Ramos (cell line): Measurements from ENCODE around the gene ZNF630.
"Not testable (repeated sequence)": the region's sequence is repeated elsewhere in the genome, so short reads cannot be mapped to it uniquely, and the experiment has no call there.

Source experiments
- in situ Hi-C: fragments of 300-500 bp; cut with MboI; formaldehyde crosslinking; loops from one replicate; pipeline ENCODE4 v1.14.3; 2022; ENCODE audit warnings: low sequenced_read_pairs; ENCODE audit not compliant: unreplicated experiment

The ZNF630 gene

DNA sequence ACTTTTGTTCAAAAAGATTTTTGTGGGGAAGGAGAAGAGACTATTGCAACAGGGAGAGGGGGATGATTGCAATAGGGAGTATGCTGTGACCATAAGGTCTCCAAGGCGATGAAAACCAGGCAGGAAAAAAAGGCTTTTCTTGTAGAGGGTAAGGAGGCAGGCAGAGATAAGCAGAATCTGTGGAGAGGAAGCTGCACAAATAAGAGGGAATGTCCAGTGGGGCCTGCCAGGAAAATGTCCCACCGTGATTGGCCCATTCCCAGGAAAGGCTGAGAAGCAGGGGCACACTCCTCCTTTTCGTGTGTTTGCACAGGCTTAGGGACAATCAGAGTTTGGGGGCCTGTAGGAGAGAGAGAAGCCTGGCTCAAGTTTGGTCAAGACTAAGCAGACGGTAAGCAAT lies 35.5 kb downstream of the ZNF630 start:
- in situ Hi-C loops, result loop anchor here (25.0 kb wide), 1 partner anchor 399 kb away; the partner anchor contains the start of gene CFP

DNA sequence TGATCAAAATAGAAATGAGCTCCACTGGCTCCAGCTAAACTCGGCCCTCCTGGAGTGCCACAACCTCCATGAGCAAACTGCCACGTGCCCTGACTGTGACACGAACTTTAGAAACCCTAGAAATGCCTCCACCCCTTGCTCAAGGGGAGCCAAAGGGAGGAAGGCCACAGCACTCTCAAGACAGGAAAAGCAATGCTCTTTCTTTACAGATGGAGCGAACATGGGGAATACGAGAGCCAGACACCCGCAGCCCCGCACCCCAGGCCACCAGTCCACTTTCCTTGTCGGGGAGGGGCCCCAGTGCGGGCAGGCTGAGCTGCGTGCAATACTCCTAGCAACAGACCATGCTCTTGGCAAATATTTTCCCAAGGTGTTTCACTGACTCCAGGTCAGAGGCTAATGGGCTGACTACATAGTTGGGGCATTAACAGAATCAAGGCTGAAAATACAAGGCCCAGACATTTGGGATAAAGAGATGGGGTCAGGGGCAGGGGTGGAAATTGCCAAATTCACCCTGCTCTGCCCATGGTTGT lies 40.7 kb downstream of the ZNF630 start:
- in situ Hi-C loops, result loop anchor here (25.0 kb wide), 1 partner anchor 393 kb away; the partner anchor contains the start of gene CFP

DNA sequence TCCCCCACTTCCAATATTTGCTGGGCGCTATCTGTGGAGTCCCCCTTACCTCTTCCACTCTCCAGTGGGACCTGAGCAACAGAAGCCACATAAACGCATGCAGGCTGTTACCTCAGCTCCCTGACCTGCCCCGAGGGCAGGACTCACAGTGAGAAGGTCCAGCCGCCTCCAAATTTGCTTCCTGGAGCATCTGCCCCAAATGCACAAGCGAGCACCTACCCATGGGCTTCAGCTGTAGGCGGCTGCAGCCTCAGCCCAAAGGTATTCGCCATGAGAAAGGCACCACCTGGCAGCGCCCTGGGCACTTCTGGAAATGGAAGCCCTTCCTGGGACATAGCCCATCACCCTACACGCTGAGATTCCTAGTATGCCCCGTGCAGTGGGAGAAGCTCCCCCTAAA lies 41.2 kb downstream of the ZNF630 start:
- in situ Hi-C loops, result loop anchor here (25.0 kb wide), 1 partner anchor 393 kb away; the partner anchor contains the start of gene CFP

DNA sequence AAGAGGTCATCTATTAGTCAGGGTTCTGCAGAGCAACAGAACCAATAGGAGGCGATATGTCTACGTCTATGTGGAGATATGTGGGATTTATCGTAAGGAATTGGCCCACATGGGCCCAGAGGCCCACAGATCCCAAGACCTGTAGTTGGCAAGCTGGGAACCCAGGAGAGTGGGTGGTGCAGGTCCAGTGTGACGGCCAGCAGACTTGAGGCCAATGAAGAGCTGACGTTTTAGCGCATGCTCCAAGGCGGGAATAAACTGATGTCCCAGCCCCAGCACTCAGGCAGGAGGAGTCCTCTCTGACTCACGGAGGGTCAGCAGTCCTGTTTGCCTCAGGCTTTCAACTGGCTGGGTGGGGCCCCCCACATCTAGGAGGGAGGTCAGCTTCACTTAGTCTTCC lies 43.3 kb downstream of the ZNF630 start:
- in situ Hi-C loops, result loop anchor here (5.0 to 25.0 kb wide), 2 partner anchors 196 to 391 kb away; partner anchors contain the start of gene CFP

DNA sequence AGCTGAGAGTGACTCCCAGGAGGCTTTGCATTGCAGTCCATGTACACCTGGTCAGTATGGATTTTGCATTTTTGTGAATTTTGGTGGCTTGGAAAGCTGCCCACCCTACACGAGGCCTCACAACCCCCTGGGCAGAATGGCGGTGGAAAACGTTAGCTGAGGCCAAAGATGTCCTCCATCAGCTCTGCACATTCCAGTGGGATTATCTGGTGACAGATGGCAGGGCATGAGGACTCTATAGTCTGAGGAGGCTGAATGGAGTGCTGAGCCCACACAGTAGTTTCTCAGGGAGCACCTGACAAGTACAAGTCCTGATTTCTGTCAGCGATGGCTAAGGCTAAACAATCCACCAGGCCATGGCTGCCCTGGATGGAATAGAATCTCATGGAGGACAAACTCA lies 43.9 kb downstream of the ZNF630 start:
- in situ Hi-C loops, result loop anchor here (5.0 to 25.0 kb wide), 2 partner anchors 195 to 390 kb away; partner anchors contain the start of gene CFP

DNA sequence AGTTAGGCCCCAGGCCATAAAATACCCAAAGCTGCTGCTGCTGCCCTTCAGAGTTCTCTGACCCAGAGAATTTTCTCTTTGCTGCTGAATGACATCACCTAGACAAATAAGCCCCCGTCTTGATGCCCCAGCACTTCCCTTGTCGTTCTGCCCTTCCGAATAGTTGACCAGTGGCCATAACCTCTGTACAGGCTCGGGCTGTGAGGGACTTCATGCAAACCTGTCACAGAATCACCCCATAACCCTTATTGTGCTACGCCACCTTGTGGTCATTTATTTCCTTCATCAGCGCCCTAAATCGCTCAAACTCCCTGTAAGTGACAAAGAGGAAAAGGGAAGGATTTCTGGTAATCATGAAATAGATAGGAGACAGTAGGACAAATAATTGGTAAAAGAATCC lies 45.9 kb downstream of the ZNF630 start:
- in situ Hi-C loops, result loop anchor here (5.0 to 25.0 kb wide), 2 partner anchors 193 to 388 kb away; partner anchors contain the start of gene CFP

DNA sequence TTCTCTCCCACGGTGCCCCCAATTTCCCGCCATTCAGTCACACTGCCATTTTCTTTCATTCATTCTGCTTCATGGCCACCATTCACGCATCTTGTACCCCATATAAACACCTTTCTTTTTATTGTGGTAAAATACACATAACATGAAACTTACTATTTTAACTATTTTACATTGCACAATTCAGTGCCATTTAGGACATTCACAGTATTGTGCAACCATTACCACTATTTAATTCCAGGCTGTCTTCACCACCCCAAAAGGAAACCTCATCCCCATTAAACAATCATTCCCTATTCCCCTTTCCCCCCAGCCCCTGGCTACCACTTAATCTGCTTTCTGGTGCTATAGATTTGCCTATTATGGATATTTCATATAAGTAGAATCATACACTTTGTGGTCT lies 48.7 kb downstream of the ZNF630 start:
- in situ Hi-C loops, result no loop called here

DNA sequence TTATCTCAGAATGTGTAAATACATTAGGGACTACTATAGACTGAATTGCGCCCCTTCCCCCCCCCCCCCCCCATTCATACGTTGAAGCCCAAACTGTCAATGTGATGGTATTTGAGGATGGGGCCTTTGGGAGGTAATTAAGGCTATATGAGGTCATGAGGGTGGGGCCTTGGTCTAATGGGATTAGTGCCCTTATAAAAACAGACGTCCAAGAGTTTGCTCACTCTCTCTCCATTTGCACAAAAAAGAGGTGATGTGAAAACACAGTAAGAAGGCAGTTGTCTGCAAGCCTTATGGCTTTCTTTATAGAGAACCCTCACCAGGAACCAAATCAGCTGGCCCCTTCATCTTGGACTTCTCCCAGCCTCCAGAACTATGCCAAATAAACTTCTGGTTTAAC lies 49.3 kb downstream of the ZNF630 start:
- in situ Hi-C loops, result no loop called here

DNA sequence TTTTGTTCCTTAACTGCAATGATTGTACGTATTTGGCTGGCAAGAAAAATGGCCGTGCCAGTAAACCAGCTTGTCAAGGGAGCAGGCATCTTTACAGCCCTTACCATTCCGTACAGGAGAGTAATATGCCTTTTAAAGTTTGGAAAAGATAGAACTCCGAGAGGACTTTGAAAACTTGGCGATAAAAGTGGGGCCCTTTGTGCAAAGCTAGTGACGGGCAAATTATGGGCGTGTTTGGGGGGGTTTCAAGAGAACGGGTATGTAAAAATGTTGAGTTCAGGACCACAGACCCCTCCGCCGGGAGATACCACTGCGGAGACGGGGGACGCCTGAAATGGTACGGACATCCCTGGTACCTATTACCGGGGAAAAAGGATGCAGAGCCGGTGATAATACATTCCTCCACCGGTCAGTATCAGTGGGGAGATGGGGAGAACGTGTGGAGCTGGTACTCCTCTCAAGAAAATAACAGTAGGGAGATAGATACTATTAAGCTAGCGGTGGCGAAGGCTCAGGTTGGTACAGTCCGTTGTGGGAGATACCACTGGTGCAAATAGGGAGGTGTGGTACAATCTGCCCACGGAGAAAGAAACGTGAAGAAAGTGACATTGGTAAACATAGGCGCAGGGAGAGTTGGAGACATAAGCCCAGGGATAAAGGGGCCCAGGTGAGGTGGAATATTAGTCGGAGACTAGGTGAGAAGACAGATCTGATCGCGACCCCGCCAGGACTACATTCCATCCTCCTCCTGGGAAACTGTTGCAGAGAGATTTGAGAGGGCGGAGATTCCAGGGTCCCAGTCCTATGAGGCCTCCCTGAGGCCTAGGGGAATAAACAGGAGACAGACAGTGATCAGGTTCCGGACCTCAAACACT lies 50.2 kb downstream of the ZNF630 start:
- in situ Hi-C loops, result no loop called here

DNA sequence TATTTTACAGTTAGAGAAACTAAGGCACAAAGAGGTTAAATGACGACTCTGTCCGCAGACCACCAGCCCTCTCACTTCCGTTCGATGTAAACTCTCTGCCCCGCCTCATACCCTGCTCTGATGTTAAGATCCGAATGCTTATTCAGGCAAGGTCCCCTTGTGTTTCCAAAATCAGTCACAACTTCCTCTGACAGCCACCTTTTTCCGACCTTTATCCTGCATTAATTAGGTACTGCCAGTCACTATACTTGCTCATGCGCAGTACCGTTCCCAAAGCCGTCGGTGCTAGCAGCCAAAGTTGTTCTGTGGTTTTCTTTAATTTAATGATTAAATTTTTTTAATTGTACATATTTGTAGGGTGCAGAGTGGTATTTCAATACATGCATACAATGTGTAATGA lies 51.0 kb downstream of the ZNF630 start:
- in situ Hi-C loops, result not testable (repeated sequence)

DNA sequence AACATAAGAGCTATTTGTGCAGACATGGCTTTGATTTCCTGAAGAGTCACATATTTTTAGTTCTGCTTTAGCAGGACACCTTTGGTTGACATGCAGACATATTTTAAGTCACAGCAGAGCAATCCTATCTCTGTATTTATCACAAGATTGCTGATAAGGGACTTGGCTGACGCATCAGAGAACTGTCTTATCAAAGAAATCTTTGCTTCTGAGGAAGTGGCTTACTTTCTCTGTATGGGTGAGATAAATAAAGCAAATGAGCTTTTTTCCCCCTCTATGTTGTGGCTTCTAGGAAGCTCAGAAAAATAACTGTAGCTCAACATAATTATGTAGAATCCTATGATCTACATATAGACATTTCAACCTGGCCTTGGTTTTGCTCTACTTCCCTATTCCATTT lies 51.5 kb downstream of the ZNF630 start:
- in situ Hi-C loops, result not testable (repeated sequence)

DNA sequence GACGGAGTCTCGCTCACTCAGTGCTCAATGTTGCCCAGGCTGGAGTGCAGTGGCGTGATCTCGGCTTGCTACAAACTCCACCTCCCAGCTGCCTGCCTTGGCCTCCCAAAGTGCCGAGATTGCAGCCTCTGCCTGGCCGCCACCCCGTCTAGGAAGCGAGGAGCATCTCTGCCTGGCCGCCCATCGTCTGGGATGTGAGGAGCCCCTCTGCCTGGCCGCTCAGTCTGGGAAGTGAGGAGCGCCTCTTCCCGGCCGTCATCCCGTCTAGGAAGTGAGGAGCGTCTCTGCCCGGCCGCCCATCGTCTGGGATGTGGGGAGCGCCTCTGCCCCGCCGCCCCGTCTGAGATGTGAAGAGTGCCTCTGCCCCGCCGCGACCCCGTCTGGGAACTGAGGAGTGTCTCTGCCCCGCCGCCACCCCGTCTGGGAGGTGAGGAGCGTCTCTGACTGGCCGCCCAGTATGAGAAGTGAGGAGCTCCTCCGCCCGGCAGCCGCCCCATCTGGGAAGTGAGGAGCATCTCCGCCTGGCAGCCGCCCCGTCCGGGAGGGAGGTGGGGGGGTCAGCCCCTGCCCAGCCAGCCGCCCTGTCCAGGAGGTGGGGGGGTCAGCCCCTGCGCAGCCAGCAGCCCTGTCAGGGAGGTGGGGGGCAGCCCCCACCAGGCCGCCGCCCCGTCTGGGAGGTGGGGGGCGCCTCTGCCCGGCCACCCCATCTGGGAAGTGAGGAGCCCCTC lies 54.7 kb downstream of the ZNF630 start:
- in situ Hi-C loops, result not testable (repeated sequence)

DNA sequence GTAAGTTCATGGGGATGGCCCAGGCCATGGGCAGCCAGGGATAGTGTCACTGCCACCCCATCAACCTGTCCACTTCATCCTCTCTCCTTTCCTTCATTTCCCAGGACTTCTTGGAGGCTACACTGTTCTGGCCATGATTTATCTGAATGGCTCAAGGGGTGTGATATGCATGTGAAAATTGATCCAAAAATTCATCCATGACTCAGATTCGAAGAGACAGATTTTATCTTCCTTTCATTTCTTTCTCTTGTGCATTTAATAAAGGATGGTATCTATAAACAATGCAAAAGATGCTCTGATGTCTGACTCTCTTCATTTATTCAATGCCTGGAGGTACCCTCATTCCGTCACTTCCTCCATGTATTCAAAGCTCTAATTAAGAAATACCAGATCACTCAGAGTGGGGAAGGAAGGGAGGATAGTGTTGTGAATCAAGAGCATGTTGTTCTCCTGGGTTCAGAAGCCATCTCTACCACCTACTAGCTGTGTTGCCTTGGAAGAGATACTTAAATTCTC lies 61.9 kb downstream of the ZNF630 start:
- in situ Hi-C loops, result not testable (repeated sequence)
